AG20443 (cell line): Measurements from ENCODE around the gene STOML3.

Source experiments
- DNase-seq: peaks from one replicate; pipeline ENCODE4 v3.0.0; 2012; ENCODE audit warnings: low spot score, mixed read lengths

Gene STOML3

GRCh38 chr13:38981096-38981495 is 9.5 kb downstream of the STOML3 start:
- DNase-seq, result no peak

DNA sequence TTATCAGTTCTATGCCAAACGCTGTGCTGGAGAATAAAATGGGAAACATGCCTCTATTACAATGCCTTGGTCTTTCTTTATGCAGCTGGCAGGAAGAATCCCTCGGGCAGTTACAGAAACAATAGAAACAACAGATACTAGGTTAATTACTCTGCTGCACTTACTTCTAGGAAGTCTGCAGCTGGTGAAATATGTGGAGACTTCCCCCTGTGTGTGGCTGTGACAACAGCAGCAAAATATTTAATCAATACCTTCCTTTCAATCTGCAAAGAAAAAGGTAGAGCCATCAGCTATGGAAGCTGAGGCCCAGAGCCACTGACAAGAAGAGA is 9.9 kb downstream of the STOML3 start:
- no peak for DNase-seq

GRCh38 chr13:38979891-38980749 is 10.5 kb downstream of the STOML3 start:
- no peak for DNase-seq

GRCh38 chr13:38970380-38971051 is 20.1 kb downstream of the STOML3 start:
- DNase-seq, result no peak

- DNase-seq, result no peak
Observed at GRCh38 chr13:38969187-38969586, 21.4 kb downstream of the STOML3 start.

DNA sequence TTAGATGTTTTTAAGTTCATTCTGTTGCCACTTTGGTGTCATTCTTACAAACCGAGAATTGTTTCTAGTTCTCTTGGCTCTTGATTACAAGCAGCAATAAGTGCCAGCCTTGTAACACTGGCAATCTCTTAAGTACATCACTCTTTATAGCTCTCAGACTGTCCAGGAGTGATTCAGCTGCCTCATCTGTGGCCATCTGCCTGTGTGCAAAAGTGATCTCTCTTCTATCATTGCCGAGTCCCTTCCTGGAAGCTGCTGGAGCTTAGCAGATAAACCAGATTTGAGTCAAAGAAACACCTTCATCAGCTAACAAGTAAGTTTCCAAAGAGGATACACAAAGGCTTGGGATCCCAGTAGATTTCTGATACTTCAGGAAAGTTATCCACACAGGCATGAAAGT is 23.2 kb downstream of the STOML3 start:
- no peak for DNase-seq

- DNase-seq, result no peak
Observed at GRCh38 chr13:38965281-38965680, 25.4 kb downstream of the STOML3 start.

GRCh38 chr13:38960175-38960574 is 30.5 kb downstream of the STOML3 start:
- no peak for DNase-seq

GRCh38 chr13:38957794-38958592 is 32.6 kb downstream of the STOML3 start:
- DNase-seq, result no peak

DNA sequence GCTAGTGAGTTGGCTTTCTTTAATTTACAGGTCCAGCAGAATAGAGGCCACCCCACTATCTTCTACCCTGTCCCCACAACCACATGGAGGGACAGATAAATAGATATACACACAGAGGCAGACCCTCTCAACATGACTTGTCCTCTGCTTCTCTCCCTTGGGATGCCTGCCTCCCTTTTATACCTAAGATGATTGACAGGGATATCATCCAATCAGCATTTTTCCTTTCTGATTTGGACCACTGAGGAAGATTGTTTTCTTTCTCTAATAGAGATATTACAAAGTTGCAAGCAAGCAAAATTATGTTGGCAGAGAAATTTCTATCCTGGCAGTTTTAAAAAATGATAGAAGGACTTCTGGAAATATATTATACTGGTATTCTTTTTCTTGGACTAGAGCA is 35.8 kb downstream of the STOML3 start:
- no peak for DNase-seq

- DNase-seq, result no peak
Observed at GRCh38 chr13:38954291-38954690, 36.3 kb downstream of the STOML3 start.

DNA sequence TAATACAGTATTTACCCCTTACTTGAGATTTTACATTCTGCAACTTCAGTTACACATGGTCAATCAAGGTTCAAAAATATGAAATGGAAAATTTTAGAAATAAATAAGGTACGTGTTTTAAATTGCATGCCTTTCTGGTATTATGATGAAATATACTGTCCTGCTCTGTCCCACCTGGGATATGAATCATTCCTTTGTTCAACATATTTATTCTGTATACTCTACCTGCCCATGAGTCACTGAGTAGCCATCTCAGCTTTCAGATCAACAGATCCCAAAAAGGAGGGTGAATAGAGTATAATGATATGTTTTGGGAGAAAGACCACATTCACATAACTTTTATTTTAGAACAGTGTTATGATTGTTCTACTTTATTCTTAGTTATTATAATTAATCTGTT is 37.8 kb downstream of the STOML3 start:
- DNase-seq, result no peak

- no peak for DNase-seq
Observed at GRCh38 chr13:38951525-38952313, 38.9 kb downstream of the STOML3 start.

DNA sequence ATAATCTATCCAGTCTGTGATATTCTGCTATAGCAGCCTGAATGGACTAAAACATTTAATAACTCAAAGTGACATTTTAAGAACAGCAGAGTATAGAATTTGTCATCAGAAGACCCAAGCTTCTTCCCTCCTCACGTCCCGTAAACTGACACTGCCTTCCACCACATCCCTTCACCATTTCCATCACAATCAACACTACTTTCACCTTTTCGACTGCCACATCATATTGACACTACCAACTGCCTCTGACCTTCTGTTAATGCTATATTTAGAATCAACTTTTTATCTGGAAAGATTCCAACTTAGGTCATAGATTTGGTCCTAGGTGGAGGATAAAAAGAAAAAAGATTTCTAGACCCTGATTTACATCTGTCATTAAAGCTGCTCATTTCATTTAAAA is 39.6 kb downstream of the STOML3 start:
- no peak for DNase-seq

- DNase-seq, result no peak
Observed at GRCh38 chr13:38947054-38947453, 43.6 kb downstream of the STOML3 start.

DNA sequence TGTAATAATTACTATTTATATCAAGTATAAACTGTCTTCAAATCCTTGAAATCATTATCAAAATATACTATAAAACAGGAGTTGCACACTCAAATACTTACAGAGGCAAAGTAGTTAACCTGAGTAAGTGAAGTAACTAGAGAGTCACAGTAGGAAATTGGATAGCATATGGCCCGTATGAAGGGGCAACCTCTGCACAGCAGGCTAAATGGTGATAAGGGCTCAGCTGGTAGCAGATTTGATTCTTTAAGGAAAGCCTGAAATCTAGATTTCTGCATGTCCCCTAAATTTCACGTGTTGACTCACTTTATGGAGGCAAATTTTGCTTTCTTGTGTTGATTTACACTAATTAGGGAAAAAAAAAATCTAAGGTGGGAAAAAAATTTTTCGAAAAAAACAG is 46.4 kb downstream of the STOML3 start:
- no peak for DNase-seq

- DNase-seq, result no peak
Observed at GRCh38 chr13:38943231-38943630, 47.4 kb downstream of the STOML3 start.

DNA sequence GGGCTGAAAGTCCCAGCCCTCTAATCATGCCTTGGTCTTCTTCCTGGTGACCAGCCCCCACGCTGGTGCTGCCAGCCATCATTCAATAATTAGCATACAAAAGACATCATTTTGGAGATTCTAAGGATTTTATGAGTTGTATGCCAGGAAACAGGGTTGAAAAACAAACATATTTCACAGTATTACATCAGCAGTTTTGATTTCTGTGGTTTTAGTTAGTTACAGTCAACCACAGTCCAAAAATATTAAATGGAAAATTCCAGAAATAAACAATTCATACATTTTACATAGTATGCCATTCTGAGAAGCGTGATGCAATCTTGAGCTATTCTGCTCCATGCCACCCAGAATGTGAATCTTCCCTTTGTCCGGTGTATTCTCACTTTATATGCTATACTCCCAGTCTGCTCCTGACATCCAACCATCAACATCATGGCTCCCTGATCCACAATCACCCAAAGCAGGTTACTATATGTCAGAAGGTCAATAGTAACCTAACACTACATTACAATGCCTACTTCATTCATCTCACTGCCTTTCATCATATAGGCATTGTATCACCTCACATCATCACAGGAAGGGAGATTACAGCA is 49.2 kb downstream of the STOML3 start:
- no peak for DNase-seq

- no peak for DNase-seq
Observed at GRCh38 chr13:38933786-38934185, 56.8 kb downstream of the STOML3 start.

- no peak for DNase-seq
Observed at GRCh38 chr13:38922170-38922569, 68.5 kb downstream of the STOML3 start.

DNA sequence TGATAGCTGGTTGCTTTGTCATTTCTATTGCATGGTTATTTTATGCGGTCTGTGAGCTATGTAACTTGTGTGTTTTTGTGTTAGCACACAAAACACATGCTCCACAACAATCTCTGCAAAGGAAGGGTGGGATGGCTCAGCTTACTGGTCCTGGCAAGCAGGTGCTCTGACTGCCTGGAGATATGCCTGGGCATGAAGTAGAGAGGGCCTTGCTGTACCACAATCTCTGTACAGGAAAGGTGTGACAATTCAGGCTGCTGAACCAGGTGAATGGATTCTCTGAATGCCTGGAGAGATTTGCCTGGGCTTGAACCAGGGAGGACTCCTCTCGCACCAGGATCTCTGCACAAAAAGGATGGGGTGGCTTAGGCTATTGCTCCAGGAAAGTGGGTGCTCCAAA is 69.5 kb downstream of the STOML3 start:
- DNase-seq, result no peak
